Measurements from ENCODE around the gene LARP6. TPM values are rescaled to one million over a fixed set of nuclear protein-coding genes. Genes with fewer than 3 reads are reported as not detected.

The LARP6 gene
- total RNA-seq, 1 donor from 2014 or later = 6.8 TPM

DNA sequence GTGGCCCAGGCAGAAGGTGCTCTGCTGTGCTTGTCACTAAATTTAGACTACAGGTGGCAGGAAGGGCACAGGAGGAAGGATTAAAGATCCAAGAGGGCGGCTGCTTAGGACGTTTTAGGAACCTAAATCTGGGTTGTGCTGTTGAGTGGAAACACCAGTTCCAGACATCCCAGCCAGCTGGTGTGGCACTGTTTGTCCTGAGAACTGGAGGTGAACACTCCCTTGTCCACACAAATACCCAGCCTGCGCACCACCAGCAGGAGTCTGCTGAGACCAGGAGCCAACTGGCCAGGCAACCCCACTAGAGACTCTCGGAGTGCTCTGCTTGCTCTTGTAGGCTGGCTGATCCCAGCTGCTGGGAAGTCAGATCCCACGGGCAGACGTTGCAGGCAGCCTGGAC, 60.3 kb downstream of the LARP6 start:
- no peak for DNase-seq

DNA sequence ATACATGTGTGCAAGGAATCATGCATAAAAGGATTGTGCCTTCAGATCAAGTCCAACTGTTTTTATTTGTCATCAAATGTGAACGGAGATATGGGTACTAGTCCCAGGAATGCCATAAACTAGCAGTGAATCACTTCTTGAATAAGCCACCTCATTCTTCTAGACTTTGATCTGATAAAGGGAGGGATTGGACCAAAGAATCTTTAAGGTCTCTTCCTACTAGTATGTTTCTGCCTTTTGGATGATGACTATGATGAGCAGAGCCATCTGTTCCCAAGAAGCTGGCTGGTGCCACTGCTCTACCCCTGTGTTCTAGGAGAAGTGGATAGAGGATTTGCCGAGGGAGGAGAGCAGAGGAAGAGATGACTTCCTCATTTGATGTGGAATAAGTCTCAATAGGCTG, 61.8 kb downstream of the LARP6 start:
- no peak for DNase-seq

DNA sequence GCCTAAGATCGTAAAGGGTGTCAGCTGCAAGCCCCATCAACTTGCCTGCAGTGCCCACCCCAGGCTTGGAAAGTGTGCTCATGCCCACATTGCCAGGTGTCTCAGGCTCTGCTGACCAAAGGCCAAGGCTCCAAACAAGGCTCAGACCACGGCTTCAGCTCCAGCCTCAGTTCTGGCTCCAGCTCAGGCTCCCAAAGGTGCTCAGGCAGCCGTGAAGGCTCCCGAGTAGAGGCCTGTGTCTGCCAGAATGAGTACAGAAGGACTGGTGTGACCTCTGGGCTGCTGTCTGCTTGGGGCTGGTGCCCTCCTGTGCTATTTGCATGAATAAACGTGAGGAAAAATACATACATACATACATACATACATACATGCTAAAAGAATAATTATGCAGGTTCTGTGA, 62.7 kb downstream of the LARP6 start:
- DNase-seq = no peak

DNA sequence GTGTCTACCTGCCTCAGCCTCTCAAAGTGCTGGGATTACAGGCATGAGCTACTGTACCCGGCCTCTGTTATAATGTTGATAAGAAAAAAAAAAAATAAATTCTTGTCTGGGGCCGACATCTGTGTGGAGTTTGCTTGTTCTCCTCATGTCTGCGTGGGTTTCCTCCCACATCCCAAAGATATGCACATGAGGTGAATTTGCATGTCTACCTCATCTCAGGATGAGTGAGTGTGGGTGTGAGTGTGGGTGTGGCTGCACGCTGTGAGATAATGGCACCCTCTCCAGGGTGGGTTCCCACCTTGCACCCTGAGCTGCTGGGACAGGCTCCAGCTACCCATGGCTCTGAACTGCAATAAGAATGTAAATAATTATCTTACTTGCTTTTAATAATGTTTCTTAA, 64.7 kb downstream of the LARP6 start:
- no peak for DNase-seq

DNA sequence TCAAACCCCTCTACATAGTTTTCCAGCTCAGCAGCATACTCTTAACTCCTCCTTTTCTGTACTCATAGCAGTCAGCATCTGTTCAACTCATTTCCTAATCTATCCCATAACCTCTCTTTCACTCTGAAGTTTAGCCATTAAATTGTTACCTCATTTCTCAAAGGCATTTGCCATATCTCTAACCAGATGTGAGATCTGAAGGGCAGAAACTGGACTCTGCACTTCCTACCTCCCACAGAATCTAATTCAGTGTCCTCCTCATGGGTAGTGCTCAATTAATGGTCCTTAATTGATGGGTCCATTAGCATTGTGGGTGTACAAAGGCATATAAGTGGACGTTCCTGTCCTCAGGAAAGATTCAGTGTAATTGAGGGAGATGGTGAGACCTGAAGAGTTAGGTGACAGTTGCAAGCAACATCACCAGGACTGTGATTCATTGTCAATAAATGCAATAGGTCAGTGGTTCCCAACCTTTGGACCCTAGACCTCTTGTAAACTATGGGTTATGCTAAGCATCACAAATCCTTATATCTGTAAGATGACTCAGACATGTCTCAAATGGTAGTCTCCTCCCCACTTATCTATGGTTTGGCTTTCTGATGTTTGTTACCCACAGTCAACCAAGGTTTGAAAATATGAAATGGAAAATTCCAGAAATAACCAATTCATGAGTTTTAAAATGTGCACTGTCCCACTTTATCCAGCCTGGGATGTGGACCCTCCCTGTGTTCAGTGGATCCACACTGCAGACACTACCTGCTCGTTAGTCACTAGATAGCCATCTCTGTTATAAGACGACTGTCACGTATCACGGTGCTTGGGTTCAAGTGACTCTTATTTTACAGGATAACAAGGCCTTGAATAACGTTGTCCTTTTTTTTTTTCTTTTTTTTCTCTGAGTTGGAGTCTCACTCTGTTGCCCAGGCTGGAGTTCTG, 65.6 kb downstream of the LARP6 start:
- no peak for DNase-seq

DNA sequence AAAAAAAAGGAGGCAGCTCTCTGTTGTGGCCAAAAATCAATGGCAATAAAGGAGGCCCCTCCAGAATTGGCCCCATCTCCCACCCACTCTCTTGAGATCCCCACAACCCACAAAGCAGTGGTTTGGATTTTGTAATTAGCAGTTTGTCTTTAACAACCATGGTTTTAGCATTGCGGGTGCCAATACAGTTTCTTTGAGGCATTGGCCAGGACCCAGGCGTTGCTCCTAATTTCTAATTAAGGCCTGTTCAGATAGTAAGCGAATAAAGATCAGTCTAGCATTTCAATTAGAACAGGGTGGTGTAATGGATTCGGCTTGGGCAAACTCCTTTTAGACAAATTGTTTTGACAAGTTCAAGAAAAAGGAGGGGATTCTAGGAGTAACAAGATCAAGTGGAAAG, 67.0 kb downstream of the LARP6 start:
- no peak for DNase-seq

DNA sequence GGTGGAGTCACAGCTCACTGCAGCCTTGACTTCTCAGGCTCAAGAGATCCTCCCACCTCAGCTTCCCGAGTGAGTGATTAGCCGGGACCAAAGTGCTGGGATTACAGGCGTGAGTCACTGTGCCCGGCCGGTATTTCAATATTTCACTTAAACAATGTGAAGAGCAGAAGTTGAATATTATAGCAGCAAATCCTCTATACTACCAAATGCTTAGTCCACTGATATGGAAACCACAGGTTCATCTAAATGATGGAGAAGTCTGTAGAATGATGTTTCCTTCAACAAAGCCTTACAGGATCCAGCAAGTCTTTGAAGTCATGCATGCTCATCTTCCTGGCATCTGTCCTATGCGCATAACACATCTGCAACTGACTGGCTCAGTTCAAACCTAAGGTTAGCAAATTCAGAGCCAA, 70.3 kb downstream of the LARP6 start:
- DNase-seq = no peak

DNA sequence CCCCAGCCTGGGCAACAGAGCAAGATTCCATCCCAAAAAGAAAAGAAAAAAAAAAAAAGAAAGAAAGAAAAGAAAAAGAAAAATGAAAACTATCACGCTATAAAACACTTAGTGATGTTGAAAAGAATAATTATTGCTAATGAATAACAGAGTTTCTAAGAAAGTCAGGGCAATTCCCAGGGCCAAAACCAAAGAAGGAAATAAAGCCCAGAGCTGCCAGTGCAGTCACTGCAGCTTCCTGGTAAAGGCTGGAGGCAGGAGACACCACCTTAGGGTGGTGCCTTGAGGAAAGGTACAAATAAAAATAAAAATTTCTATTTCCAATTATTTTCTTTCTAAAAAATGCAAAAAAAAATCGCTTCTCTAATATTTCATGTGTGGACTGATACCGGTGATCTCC, 70.9 kb downstream of the LARP6 start:
- no peak for DNase-seq

DNA sequence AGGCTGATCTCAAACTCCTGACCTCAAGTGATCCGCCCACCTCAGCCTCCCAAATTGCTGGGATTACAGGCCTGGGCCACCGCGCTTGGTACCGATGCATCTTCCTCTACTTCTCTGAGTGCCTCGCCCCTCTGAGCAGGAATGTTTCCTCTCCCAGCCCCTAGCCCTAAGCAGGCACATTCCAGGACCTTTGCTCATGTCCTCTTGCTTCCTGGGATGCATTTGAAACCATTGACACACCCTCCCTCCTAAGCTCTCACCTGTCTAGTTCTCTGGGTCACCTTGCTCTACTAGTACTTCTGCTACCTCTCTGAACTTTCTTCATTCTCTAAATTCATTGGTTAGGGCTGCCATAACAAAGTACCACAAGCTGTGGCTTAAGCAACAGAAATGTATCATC, 72.7 kb downstream of the LARP6 start:
- DNase-seq = no peak

Other genes starting within 250 kb of the LARP6 start
- gene UACA, start 90.6 kb downstream of the LARP6 start, total RNA-seq = 105 TPM
- 2.1 TPM for gene THAP10, start 38.3 kb upstream of the LARP6 start, total RNA-seq
- gene LRRC49, start 38.7 kb upstream of the LARP6 start, total RNA-seq = 11.4 TPM

Data from skin of body (tissue), 2 donors.